NCI-H748 treated with DMSO at 0.1 percent for 48 hours (cell line): ENCODE results near the gene BNIPL.

ENCODE experiments used
- DNase-seq: peaks from one replicate; lab custom pipeline; 2025; lab: John Stamatoyannopoulos, UW

Gene BNIPL

GRCh38 chr1:151036356-151036755 lies at the start of gene BNIPL:
BNIPL (plus strand) TSS chr1:151036586; CDS start chr1:151036726, 140 bp downstream.
- DNase-seq = no peak

- no peak for DNase-seq
These were observed 48.5 kb upstream of the BNIPL start for GRCh38 chr1:150987924-150988323.

GRCh38 chr1:150992626-150993025 lies 43.8 kb upstream of the BNIPL start:
- DNase-seq = no peak

GRCh38 chr1:150994248-150994647 lies 42.1 kb upstream of the BNIPL start:
- no peak for DNase-seq

- no peak for DNase-seq
These were observed 40.9 kb upstream of the BNIPL start for GRCh38 chr1:150995460-150995859.

GRCh38 chr1:150995896-150996295 lies 40.5 kb upstream of the BNIPL start:
- DNase-seq = no peak

- no peak for DNase-seq
These were observed 39.1 kb upstream of the BNIPL start for GRCh38 chr1:150997126-150997872.

- no peak for DNase-seq
These were observed 38.4 kb upstream of the BNIPL start for GRCh38 chr1:150997949-150998348.

GRCh38 chr1:150999051-150999674 lies 37.2 kb upstream of the BNIPL start:
- no peak for DNase-seq

- no peak for DNase-seq
These were observed 36.5 kb upstream of the BNIPL start for GRCh38 chr1:150999926-151000325.

- DNase-seq = no peak
These were observed 36.0 kb upstream of the BNIPL start for GRCh38 chr1:151000408-151000807.

GRCh38 chr1:151001602-151002001 lies 34.8 kb upstream of the BNIPL start:
- no peak for DNase-seq

GRCh38 chr1:151002051-151002450 lies 34.3 kb upstream of the BNIPL start:
- no peak for DNase-seq

- DNase-seq = no peak
These were observed 33.8 kb upstream of the BNIPL start for GRCh38 chr1:151002611-151003010.

- DNase-seq = no peak
These were observed 33.2 kb upstream of the BNIPL start for GRCh38 chr1:151003180-151003579.

- no peak for DNase-seq
These were observed 30.6 kb upstream of the BNIPL start for GRCh38 chr1:151005729-151006319.

GRCh38 chr1:151006327-151007052 lies 29.9 kb upstream of the BNIPL start, which contains the start of gene MINDY1:
MINDY1 (minus strand) TSS chr1:151006902; CDS start chr1:151002617, 4,285 bp downstream.
- peak; percentile 65 for DNase-seq

GRCh38 chr1:151007853-151008243 lies 28.5 kb upstream of the BNIPL start:
- no peak for DNase-seq

GRCh38 chr1:151008244-151009205 lies 27.9 kb upstream of the BNIPL start, which contains the start of gene PRUNE1:
PRUNE1 (plus strand) TSS chr1:151008449; CDS start chr1:151008633, 184 bp downstream.
- DNase-seq = peak; percentile 89

- DNase-seq = no peak
These were observed 27.2 kb upstream of the BNIPL start for GRCh38 chr1:151009206-151009587.

- DNase-seq = no peak
These were observed 26.6 kb upstream of the BNIPL start for GRCh38 chr1:151009674-151010345.
